NCI-H82 treated with DMSO at 0.1 percent for 48 hours (cell line): ENCODE measurements around the gene CENPA.

Experiments
- DNase-seq: peaks from one replicate; lab custom pipeline; 2025; ENCODE audit not compliant: unreplicated experiment; lab: John Stamatoyannopoulos, UW

CENPA gene

GRCh38 chr2:26838121-26838906, 52.5 kb downstream of the CENPA start:
- no peak for DNase-seq

DNA sequence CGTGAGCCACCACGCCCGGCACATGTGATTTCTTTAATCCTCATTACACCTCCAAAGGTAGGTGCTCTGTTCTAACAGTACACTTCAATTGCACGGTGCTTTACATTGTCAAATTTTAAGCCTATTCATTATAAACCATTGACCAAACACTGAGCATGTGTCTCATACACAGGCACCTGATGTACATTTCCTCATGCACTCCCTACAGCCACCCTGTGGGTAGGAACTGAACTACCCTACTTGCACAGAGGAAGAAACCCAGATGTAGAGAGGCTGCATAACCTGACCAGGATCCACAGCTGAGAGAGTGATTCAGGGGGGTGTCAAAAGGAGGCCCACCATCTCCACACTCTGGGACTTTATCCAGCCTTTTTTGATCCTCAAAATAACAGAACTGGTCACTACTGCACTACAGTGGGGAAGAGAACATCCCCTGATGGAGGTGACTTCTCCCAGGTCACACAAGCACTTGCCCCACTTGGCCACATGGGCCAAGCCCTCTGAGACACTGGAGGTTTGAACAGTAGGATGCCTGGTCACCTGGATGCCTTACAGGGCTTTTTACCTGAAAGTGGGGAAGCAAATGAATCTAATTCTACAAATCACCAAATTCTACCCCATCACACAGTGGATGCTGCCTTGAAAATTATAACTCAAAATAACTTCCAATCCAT, 55.2 kb downstream of the CENPA start:
- DNase-seq, result peak; percentile 41

- DNase-seq, result no peak
Observed at GRCh38 chr2:26843041-26843440, 57.2 kb downstream of the CENPA start.
